WTC11 (cell line): ENCODE measurements around the gene CNTNAP2. TPM values are rescaled to one million over a fixed set of nuclear protein-coding genes. Genes with fewer than 3 reads are reported as not detected.

Experiments used
- ATAC-seq: fragments of 200-7000 bp; cut with Tn5 transposase; 2 replicates; pipeline ENCODE4 v1.10.0; 2021; ENCODE audit warnings: mild to moderate bottlenecking, moderate library complexity
- CTCF ChIA-PET: fragments of 300-600 bp; sonication (Branson Sonifier 250); formaldehyde crosslinking; loops from one replicate; lab custom pipeline; 2021; ENCODE audit warnings: antibody characterized with exemption; lab: Charles Lee
- POLR2A ChIA-PET: fragments of 350-600 bp; sonication (Branson Sonifier 250); formaldehyde crosslinking; loops from one replicate; lab custom pipeline; 2021; ENCODE audit warnings: antibody characterized with exemption; lab: Charles Lee
- DNase-seq: peaks from one replicate; pipeline ENCODE4 v3.0.0; 2021; ENCODE audit warnings: low spot score
- H3K27ac Mint-ChIP-seq: 2 replicates; pipeline ENCODE4 v1.8.0; 2021; ENCODE audit warnings: mixed read lengths
- H3K27me3 Mint-ChIP-seq: 2 replicates; pipeline ENCODE4 v1.8.0; 2021; ENCODE audit warnings: low read depth, mild to moderate bottlenecking, moderate library complexity, mixed read lengths
- H3K36me3 Mint-ChIP-seq: 2 replicates; pipeline ENCODE4 v1.8.0; 2021; ENCODE audit warnings: mixed read lengths
- H3K4me1 Mint-ChIP-seq: 2 replicates; pipeline ENCODE4 v1.8.0; 2022; ENCODE audit warnings: mixed read lengths
- H3K4me3 Mint-ChIP-seq: 2 replicates; pipeline ENCODE4 v1.8.0; 2021; ENCODE audit warnings: mild to moderate bottlenecking, moderate library complexity, mixed read lengths
- H3K9me3 Mint-ChIP-seq: 2 replicates; pipeline ENCODE4 v1.8.0; 2021; ENCODE audit warnings: mixed read lengths
- ARID4B ChIP-seq: sonication (generic); formaldehyde crosslinking; IDR thresholded peaks from 2 replicates; pipeline ENCODE4 v1.8.0; 2023; ENCODE audit warnings: missing genetic modification reagents, mild to moderate bottlenecking, borderline replicate concordance
- CREB1 ChIP-seq: sonication (generic); formaldehyde crosslinking; IDR thresholded peaks from 2 replicates; pipeline ENCODE4 v1.8.0; 2023; ENCODE audit warnings: mild to moderate bottlenecking, missing genetic modification reagents
- CREM ChIP-seq: sonication (generic); formaldehyde crosslinking; IDR thresholded peaks from 2 replicates; pipeline ENCODE4 v1.8.1; 2022; ENCODE audit warnings: mild to moderate bottlenecking, missing genetic modification reagents, moderate library complexity
- E2F1 ChIP-seq: sonication (generic); formaldehyde crosslinking; IDR thresholded peaks from 2 replicates; pipeline ENCODE4 v1.8.0; 2022; ENCODE audit warnings: mild to moderate bottlenecking, missing genetic modification reagents
- ELF4 ChIP-seq: sonication (generic); formaldehyde crosslinking; IDR thresholded peaks from 2 replicates; pipeline ENCODE4 v1.8.1; 2022; ENCODE audit warnings: low read depth, mild to moderate bottlenecking, moderate library complexity, missing genetic modification reagents
- FOXK1 ChIP-seq: sonication (generic); formaldehyde crosslinking; IDR thresholded peaks from 2 replicates; pipeline ENCODE4 v1.8.0; 2022; ENCODE audit warnings: mild to moderate bottlenecking, moderate library complexity, missing genetic modification reagents
- HMGA2 ChIP-seq: fragments of 250-450 bp; sonication (Bioruptor Pico); IDR thresholded peaks from 2 replicates; pipeline ENCODE4 v1.4.0; 2021; ENCODE audit warnings: mild to moderate bottlenecking, moderate library complexity
- IRF2 ChIP-seq: sonication (generic); formaldehyde crosslinking; IDR thresholded peaks from 2 replicates; pipeline ENCODE4 v1.8.0; 2022; ENCODE audit warnings: low read depth, missing genetic modification reagents, borderline replicate concordance
- JUN ChIP-seq: sonication (generic); formaldehyde crosslinking; IDR thresholded peaks from 2 replicates; pipeline ENCODE4 v1.8.0; 2023; ENCODE audit warnings: mild to moderate bottlenecking, missing genetic modification reagents
- NFATC4 ChIP-seq: fragments of 250-450 bp; sonication (Bioruptor Pico); IDR thresholded peaks from 2 replicates; pipeline ENCODE4 v1.9.0; 2021; ENCODE audit warnings: mild to moderate bottlenecking
- NFE2L1 ChIP-seq: sonication (generic); formaldehyde crosslinking; IDR thresholded peaks from 2 replicates; pipeline ENCODE4 v1.8.1; 2023; ENCODE audit warnings: missing genetic modification reagents
- NR3C1 ChIP-seq: sonication (generic); formaldehyde crosslinking; conservative IDR thresholded peaks from 2 replicates; pipeline ENCODE4 v1.8.1; 2023; ENCODE audit warnings: low read depth, mild to moderate bottlenecking, missing genetic modification reagents
- PRRX2 ChIP-seq: fragments of 250-450 bp; sonication (Bioruptor Pico); IDR thresholded peaks from 2 replicates; pipeline ENCODE4 v1.8.0; 2021; ENCODE audit warnings: mild to moderate bottlenecking
- RORB ChIP-seq: fragments of 250-450 bp; sonication (Bioruptor Pico); IDR thresholded peaks from 2 replicates; pipeline ENCODE4 v1.9.0; 2021; ENCODE audit warnings: mild to moderate bottlenecking
- SP1 ChIP-seq: sonication (generic); formaldehyde crosslinking; conservative IDR thresholded peaks from 2 replicates; pipeline ENCODE4 v1.8.1; 2022; ENCODE audit warnings: missing genetic modification reagents
- TCF7 ChIP-seq: sonication (generic); formaldehyde crosslinking; IDR thresholded peaks from 2 replicates; pipeline ENCODE4 v1.8.0; 2022; ENCODE audit warnings: mild to moderate bottlenecking, low read depth, missing genetic modification reagents, moderate library complexity
- TP53 ChIP-seq: sonication (generic); formaldehyde crosslinking; IDR thresholded peaks from 2 replicates; pipeline ENCODE4 v1.8.1; 2023; ENCODE audit warnings: mild to moderate bottlenecking, missing genetic modification reagents
- ZBTB21 ChIP-seq: sonication (generic); formaldehyde crosslinking; IDR thresholded peaks from 2 replicates; pipeline ENCODE4 v1.8.1; 2023; ENCODE audit warnings: mild to moderate bottlenecking, missing genetic modification reagents, borderline replicate concordance
- ZBTB43 ChIP-seq: sonication (generic); formaldehyde crosslinking; IDR thresholded peaks from 2 replicates; pipeline ENCODE4 v1.8.1; 2023; ENCODE audit warnings: mild to moderate bottlenecking, missing genetic modification reagents
- ZNF263 ChIP-seq: sonication (generic); formaldehyde crosslinking; IDR thresholded peaks from 2 replicates; pipeline ENCODE4 v1.8.1; 2022; ENCODE audit warnings: low read depth, mild to moderate bottlenecking, moderate library complexity, missing genetic modification reagents
- total RNA-seq: library from RNA; stranded (reverse); gene quantifications from 3 replicates; pipeline ENCODE4 v1.2.3, GENCODE V29; 2021
- TF ChIP-seq, protein P1 (sequence below): sonication (generic); formaldehyde crosslinking; IDR thresholded peaks from 2 replicates; pipeline ENCODE4 v1.8.1; 2022; ENCODE audit warnings: mild to moderate bottlenecking, moderate library complexity, missing genetic modification reagents
- TF ChIP-seq, protein P2 (sequence below): sonication (generic); formaldehyde crosslinking; IDR thresholded peaks from 2 replicates; pipeline ENCODE4 v1.8.0; 2022; ENCODE audit warnings: mild to moderate bottlenecking, missing genetic modification reagents
- TF ChIP-seq, protein P3 (sequence below): sonication (generic); formaldehyde crosslinking; IDR thresholded peaks from 2 replicates; pipeline ENCODE4 v1.8.1; 2023; ENCODE audit warnings: mild to moderate bottlenecking, moderate library complexity, missing genetic modification reagents
- TF ChIP-seq, protein P4 (sequence below): sonication (generic); formaldehyde crosslinking; conservative IDR thresholded peaks from 2 replicates; pipeline ENCODE4 v1.8.1; 2023; ENCODE audit warnings: mild to moderate bottlenecking, low read depth, missing genetic modification reagents, moderate library complexity

CNTNAP2 gene
- total RNA-seq, 1 experiment from 2014 or later: 63.8 TPM

GRCh38 chr7:146129997-146130396, 13.4 kb downstream of the CNTNAP2 start:
- Mint-ChIP-seq H3K9me3 (no peaks in the 10 kb centered on the region), H3K4me3 (no peak overlapping the region), H3K27ac (no peak overlapping the region), H3K36me3 (no peaks in the 10 kb centered on the region), H3K4me1 (0 out of 2 replicates have a peak, but pooled peaks cover 5% of the 10 kb centered on the region), H3K27me3 (no peaks in the 10 kb centered on the region)
- DNase-seq (no peak), ATAC-seq (no peak)
- POLR2A ChIA-PET: no interaction called here
- no peak for TF ChIP-seq CREM (CRISPR knock-in tag)
- TF ChIP-seq, protein P1, sequence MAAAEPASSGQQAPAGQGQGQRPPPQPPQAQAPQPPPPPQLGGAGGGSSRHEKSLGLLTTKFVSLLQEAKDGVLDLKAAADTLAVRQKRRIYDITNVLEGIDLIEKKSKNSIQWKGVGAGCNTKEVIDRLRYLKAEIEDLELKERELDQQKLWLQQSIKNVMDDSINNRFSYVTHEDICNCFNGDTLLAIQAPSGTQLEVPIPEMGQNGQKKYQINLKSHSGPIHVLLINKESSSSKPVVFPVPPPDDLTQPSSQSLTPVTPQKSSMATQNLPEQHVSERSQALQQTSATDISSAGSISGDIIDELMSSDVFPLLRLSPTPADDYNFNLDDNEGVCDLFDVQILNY (CRISPR knock-in tag): no peak
- TF ChIP-seq TCF7 (CRISPR knock-in tag): no peak
- TF ChIP-seq NFE2L1 (CRISPR knock-in tag): no peak
- no peak for TF ChIP-seq ZBTB21 (CRISPR knock-in tag)
- no peak for TF ChIP-seq PRRX2 (CRISPR knock-in tag)
- no peak for TF ChIP-seq FOXK1 (CRISPR knock-in tag)
- TF ChIP-seq SP1: no peak
- no peak for TF ChIP-seq ZNF263 (CRISPR knock-in tag)
- TF ChIP-seq HMGA2 (CRISPR knock-in tag): no peak
- TF ChIP-seq, protein P2, sequence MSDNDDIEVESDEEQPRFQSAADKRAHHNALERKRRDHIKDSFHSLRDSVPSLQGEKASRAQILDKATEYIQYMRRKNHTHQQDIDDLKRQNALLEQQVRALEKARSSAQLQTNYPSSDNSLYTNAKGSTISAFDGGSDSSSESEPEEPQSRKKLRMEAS (CRISPR knock-in tag): no peak
- CTCF ChIA-PET: no interaction called here

GRCh38 chr7:146131701-146132100, 15.1 kb downstream of the CNTNAP2 start:
- POLR2A ChIA-PET: no interaction called here
- no peaks in the 10 kb centered on the region for H3K27me3 Mint-ChIP-seq
- H3K9me3 Mint-ChIP-seq: no peaks in the 10 kb centered on the region
- H3K36me3 Mint-ChIP-seq: no peaks in the 10 kb centered on the region
- no peak for TF ChIP-seq TP53
- TF ChIP-seq, protein P3, sequence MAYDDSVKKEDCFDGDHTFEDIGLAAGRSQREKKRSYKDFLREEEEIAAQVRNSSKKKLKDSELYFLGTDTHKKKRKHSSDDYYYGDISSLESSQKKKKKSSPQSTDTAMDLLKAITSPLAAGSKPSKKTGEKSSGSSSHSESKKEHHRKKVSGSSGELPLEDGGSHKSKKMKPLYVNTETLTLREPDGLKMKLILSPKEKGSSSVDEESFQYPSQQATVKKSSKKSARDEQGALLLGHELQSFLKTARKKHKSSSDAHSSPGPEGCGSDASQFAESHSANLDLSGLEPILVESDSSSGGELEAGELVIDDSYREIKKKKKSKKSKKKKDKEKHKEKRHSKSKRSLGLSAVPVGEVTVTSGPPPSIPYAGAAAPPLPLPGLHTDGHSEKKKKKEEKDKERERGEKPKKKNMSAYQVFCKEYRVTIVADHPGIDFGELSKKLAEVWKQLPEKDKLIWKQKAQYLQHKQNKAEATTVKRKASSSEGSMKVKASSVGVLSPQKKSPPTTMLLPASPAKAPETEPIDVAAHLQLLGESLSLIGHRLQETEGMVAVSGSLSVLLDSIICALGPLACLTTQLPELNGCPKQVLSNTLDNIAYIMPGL: no peak
- TF ChIP-seq NFATC4 (CRISPR knock-in tag): no peak
- TF ChIP-seq JUN: no peak
- TF ChIP-seq ARID4B (CRISPR knock-in tag): no peak
- no peak for TF ChIP-seq IRF2 (CRISPR knock-in tag)
- TF ChIP-seq E2F1 (CRISPR knock-in tag): no peak
- no peak for TF ChIP-seq NR3C1 (CRISPR knock-in tag)
- no peak for TF ChIP-seq RORB (CRISPR knock-in tag)
- no peak for TF ChIP-seq ELF4
- TF ChIP-seq, protein P4, sequence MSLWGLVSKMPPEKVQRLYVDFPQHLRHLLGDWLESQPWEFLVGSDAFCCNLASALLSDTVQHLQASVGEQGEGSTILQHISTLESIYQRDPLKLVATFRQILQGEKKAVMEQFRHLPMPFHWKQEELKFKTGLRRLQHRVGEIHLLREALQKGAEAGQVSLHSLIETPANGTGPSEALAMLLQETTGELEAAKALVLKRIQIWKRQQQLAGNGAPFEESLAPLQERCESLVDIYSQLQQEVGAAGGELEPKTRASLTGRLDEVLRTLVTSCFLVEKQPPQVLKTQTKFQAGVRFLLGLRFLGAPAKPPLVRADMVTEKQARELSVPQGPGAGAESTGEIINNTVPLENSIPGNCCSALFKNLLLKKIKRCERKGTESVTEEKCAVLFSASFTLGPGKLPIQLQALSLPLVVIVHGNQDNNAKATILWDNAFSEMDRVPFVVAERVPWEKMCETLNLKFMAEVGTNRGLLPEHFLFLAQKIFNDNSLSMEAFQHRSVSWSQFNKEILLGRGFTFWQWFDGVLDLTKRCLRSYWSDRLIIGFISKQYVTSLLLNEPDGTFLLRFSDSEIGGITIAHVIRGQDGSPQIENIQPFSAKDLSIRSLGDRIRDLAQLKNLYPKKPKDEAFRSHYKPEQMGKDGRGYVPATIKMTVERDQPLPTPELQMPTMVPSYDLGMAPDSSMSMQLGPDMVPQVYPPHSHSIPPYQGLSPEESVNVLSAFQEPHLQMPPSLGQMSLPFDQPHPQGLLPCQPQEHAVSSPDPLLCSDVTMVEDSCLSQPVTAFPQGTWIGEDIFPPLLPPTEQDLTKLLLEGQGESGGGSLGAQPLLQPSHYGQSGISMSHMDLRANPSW (CRISPR knock-in tag): no peak
- no peak for TF ChIP-seq ZBTB43 (CRISPR knock-in tag)
- no peak for TF ChIP-seq CREB1 (CRISPR knock-in tag)
- H3K4me3 Mint-ChIP-seq: no peak overlapping the region
- CTCF ChIA-PET: no interaction called here
- H3K4me1 Mint-ChIP-seq: peaks cover 11% of the 10 kb centered on the region
- ATAC-seq (peak; percentile 78), DNase-seq (no peak)
- no peak overlapping the region for H3K27ac Mint-ChIP-seq
